Spleen (tissue), 11 donors: Measurements from ENCODE around the gene IBA57. TPM values are rescaled to one million over a fixed set of nuclear protein-coding genes. Genes with fewer than 3 reads are reported as not detected.

ENCODE experiments used
- DNase-seq: peaks from one replicate; pipeline ENCODE4 v3.0.0-alpha.2; 2020
- H3K27ac ChIP-seq, 8 donors: fragments of 200-600 bp; sonication (generic) in 7 of 8; 1 replicate in 4 of 8; 2 replicates in 4 of 8; pipeline versions ENCODE4 v1.5.0 to v1.8.0; 2016 to 2021; ENCODE audit warnings: inconsistent platforms in 4 of 8, mild to moderate bottlenecking in 4 of 8, moderate library complexity in 1 of 8
- H3K27me3 ChIP-seq, 7 donors: fragments of 200-600 bp; sonication (generic) in 6 of 7; replicated peaks in 1 of 7; 1 replicate in 4 of 7; 2 replicates in 3 of 7; pipeline versions ENCODE4 v1.5.0 to v1.8.0; 2016 to 2021; ENCODE audit warnings: inconsistent platforms in 3 of 7, mild to moderate bottlenecking in 1 of 7
- H3K36me3 ChIP-seq, 6 donors: fragments of 200-600 bp; sonication (generic) in 5 of 6; 1 replicate in 4 of 6; 2 replicates in 2 of 6; pipeline versions ENCODE4 v1.5.0 to v1.8.0; 2016 to 2021; ENCODE audit warnings: inconsistent platforms in 2 of 6
- H3K4me1 ChIP-seq, 6 donors: fragments of 200-600 bp; sonication (generic) in 5 of 6; 1 replicate in 3 of 6; 2 replicates in 3 of 6; pipeline versions ENCODE4 v1.5.0 to v1.8.0; 2016 to 2021; ENCODE audit warnings: inconsistent platforms in 3 of 6
- H3K4me3 ChIP-seq, 8 donors: fragments of 200-600 bp; sonication (generic) in 7 of 8; 1 replicate in 4 of 8; 2 replicates in 4 of 8; pipeline versions ENCODE4 v1.5.0 to v1.8.0; 2016 to 2021; ENCODE audit warnings: inconsistent platforms in 4 of 8, mild to moderate bottlenecking in 4 of 8, moderate library complexity in 2 of 8
- H3K9me3 ChIP-seq, 8 donors: fragments of 200-600 bp; sonication (generic) in 7 of 8; 1 replicate in 4 of 8; 2 replicates in 4 of 8; pipeline versions ENCODE4 v1.5.0 to v1.8.0; 2016 to 2021; ENCODE audit warnings: inconsistent platforms in 4 of 8
- POLR2A ChIP-seq, 3 donors: fragments of 450-650 bp; IDR thresholded peaks; one replicate each; pipeline ENCODE4 v1.5.1; 2017; ENCODE audit warnings: antibody characterized with exemption in 3 of 3, mild to moderate bottlenecking in 1 of 3
- POLR2AphosphoS5 ChIP-seq, 3 donors: sonication (generic); formaldehyde crosslinking; IDR thresholded peaks; one replicate each; pipeline ENCODE4 v1.5.1; 2017; ENCODE audit warnings: antibody characterized with exemption in 3 of 3
- WGBS, 5 donors: extraction: QIAGEN DNeasy Blood & Tissue Kit in 3 of 5; methylation state at CpG; one replicate each; pipeline versions ENCODE4 v1.1.5 to v1.1.7; 2013 to 2018; 5-methylcytosine and 5-hydroxymethylcytosine counted together
- intact Hi-C: fragments of 100-400 bp; cut with DNase I; formaldehyde crosslinking; loops from one replicate; pipeline ENCODE4 v1.15.0; 2023; ENCODE audit warnings: low total_unique reads
- polyA plus RNA-seq, 3 donors: library from polyadenylated mRNA; stranded (reverse); fragments of 200-250 nt; gene quantifications; one replicate each; pipeline ENCODE4 v1.2.1, GENCODE V29; 2013
- total RNA-seq, 7 donors: library from RNA; depleted of rRNA in 3 of 7; stranded (reverse); fragments of >200 nt in 3 of 7; fragmentation: NEBNext Ultra II Directional in 4 of 7; extraction: Animal tissue kit (Norgen Biotek cat#: 25700) in 4 of 7; gene quantifications; one replicate each; pipeline versions ENCODE4 v1.1.0 to v1.2.1, GENCODE V29; 2016 to 2021
- TF ChIP-seq, protein P1 (sequence below), 11 experiments: fragments of 200-600 bp in 7 of 11; fragments of 450-650 bp in 4 of 11; sonication (generic) in 4 of 11; IDR thresholded peaks in 8 of 11; conservative IDR thresholded peaks in 3 of 11; 1 replicate in 7 of 11; 2 replicates in 4 of 11; pipeline versions ENCODE4 v1.4.0 to v1.8.0; 2016 to 2021; ENCODE audit warnings: antibody characterized with exemption in 11 of 11, inconsistent platforms in 4 of 11, mild to moderate bottlenecking in 1 of 11
- donor health status: healthy with polysubstance abuse.
- donor health status: DM: no; HTN: no; CAD: no; lungs with moderate emphysema.
- donor health status: DM: no; HTN: no; CAD: no.
- donor health status: Bipolar disorder and iron deficiency.
- donor health status: healthy.
- donor health status: DM: no; HTN: no; CAD: no.
- donor health status: DM: yes; HTN: yes; CAD: no.

The IBA57 gene
- total and polyA plus RNA-seq, 10 donors = 0.59 to 14.7 (median 9.3) TPM

GRCh38 chr1:228215663-228216116 lies 50.1 kb downstream of the IBA57 start:
- H3K4me1 ChIP-seq = peaks cover 0 to 29% (median 16%) of the 10 kb centered on the region in 6 donors
- intact Hi-C loops = no loop called here
- no peak for TF ChIP-seq POLR2AphosphoS5 (IDR thresholded peaks at IDR 0.05)
- no peak for TF ChIP-seq POLR2A (IDR thresholded peaks at IDR 0.05)
- TF ChIP-seq, protein P1, sequence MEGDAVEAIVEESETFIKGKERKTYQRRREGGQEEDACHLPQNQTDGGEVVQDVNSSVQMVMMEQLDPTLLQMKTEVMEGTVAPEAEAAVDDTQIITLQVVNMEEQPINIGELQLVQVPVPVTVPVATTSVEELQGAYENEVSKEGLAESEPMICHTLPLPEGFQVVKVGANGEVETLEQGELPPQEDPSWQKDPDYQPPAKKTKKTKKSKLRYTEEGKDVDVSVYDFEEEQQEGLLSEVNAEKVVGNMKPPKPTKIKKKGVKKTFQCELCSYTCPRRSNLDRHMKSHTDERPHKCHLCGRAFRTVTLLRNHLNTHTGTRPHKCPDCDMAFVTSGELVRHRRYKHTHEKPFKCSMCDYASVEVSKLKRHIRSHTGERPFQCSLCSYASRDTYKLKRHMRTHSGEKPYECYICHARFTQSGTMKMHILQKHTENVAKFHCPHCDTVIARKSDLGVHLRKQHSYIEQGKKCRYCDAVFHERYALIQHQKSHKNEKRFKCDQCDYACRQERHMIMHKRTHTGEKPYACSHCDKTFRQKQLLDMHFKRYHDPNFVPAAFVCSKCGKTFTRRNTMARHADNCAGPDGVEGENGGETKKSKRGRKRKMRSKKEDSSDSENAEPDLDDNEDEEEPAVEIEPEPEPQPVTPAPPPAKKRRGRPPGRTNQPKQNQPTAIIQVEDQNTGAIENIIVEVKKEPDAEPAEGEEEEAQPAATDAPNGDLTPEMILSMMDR (IDR thresholded peaks at IDR 0.05 in 8 of 11, conservative IDR thresholded peaks at IDR 0.05 in 3 of 11) = no peak
- H3K27ac ChIP-seq = no peak overlapping the region
- peaks cover 0 to 11% (median 0%) of the 10 kb centered on the region in 7 donors for H3K27me3 ChIP-seq
- peaks cover 0 to 45% (median 23%) of the 10 kb centered on the region in 6 donors for H3K36me3 ChIP-seq
- H3K4me3 ChIP-seq = no peak overlapping the region
- H3K9me3 ChIP-seq = no peaks in the 10 kb centered on the region
- DNase-seq = no peak
- 92 to 96% (median 94%) methylated on average over 6 to 13 of the region's 13 CpGs for WGBS, 5 donors

DNA sequence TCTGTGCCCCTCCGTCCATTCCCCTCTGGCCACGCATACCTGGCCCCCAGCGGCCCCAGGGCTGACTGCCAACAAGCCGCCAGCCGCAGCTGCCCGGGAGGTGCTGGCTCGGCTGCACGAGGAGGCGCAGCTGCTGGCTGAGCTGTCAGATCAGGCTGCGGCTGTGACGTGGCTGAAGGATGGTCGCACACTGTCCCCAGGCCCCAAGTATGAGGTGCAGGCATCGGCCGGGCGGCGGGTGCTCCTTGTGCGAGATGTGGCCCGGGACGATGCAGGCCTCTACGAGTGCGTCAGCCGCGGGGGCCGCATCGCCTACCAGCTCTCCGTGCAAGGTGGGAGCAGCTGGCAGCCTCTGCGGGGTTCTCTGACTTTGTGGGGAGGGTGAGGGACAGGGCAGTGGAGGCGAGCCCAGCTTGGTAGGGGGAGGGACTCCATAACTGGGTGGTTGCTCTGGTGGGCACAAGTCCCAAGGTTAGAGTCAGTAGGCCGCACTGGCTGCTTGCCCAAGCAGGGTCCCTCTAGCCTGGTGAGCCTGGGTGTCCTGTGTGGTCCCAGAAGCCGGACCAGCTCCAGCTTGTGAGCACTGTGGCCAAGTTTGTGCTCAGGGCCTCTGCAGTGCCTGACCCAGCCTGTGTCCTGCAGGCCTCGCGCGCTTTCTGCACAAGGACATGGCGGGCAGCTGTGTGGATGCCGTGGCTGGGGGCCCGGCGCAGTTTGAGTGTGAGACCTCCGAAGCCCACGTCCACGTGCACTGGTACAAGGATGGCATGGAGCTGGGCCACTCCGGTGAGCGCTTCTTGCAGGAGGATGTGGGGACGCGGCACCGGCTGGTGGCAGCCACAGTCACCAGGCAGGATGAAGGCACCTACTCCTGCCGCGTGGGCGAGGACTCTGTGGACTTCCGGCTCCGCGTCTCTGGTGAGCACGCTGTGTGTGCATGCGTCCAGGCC lies 51.0 kb downstream of the IBA57 start:
- intact Hi-C loops = no loop called here
- no peak overlapping the region for H3K4me3 ChIP-seq
- peaks cover 0 to 45% (median 23%) of the 10 kb centered on the region in 6 donors for H3K36me3 ChIP-seq
- H3K4me1 ChIP-seq = peaks cover 0 to 29% (median 16%) of the 10 kb centered on the region in 6 donors
- H3K27ac ChIP-seq = no peak overlapping the region
- H3K27me3 ChIP-seq = peaks cover 0 to 11% (median 0%) of the 10 kb centered on the region in 7 donors
- 92 to 95% (median 93%) methylated on average over 38 to 53 of the region's 53 CpGs for WGBS, 5 donors
- no peak for TF ChIP-seq POLR2AphosphoS5 (IDR thresholded peaks at IDR 0.05)
- TF ChIP-seq, protein P1 (IDR thresholded peaks at IDR 0.05 in 8 of 11, conservative IDR thresholded peaks at IDR 0.05 in 3 of 11) = no peak
- TF ChIP-seq POLR2A (IDR thresholded peaks at IDR 0.05) = no peak
- DNase-seq = peak; percentile 81
- H3K9me3 ChIP-seq = no peaks in the 10 kb centered on the region

DNA sequence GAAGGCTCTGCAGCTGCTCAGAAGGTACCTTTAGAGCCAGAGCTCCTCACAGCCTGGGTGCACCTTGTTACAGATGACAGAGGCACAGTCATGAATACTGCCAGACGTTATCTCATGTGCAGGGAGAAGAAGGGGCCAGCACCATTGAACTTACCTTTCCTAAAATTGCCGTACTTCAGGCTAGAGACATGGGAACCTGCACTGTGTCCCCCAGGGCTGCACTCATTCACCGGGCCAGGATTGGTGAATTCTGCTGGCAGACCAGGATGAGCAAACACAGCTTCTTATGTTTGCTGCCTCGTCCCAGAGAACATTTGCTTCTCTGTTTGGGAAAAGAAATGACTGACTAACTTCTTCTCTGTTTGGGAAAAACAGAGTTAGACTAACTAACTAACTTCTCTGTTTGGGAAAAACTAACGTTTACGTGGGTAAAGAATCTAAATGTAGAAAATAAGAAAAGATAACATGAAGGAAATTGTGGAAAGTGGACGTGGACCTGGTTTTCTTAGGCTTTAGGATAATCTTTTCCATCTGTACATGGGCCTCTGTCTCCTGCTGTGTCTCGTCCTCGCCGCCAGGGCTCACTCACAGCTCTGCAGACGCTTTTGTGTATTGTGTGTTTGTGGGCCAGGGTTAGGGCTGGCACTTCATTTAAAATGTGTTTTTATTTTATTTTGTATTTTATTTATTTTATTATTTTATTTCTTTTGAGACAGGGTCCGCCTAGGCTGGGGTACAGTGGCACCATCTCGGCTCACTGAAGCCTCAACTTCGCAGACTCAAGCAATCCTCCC lies 52.1 kb downstream of the IBA57 start:
- 84 to 94% (median 90%) methylated on average over 14 of the region's 14 CpGs for WGBS, 5 donors
- no peak for DNase-seq

More for the DNA sequence above, 52.1 kb downstream of the IBA57 start:
- no peaks in the 10 kb centered on the region for H3K9me3 ChIP-seq
- H3K4me1 ChIP-seq = peaks cover 0 to 25% (median 11%) of the 10 kb centered on the region in 6 donors
- no peak overlapping the region for H3K27ac ChIP-seq
- intact Hi-C loops = no loop called here
- peaks cover 0 to 45% (median 23%) of the 10 kb centered on the region in 6 donors for H3K36me3 ChIP-seq
- peaks cover 0 to 7% (median 0%) of the 10 kb centered on the region in 7 donors for H3K27me3 ChIP-seq
- H3K4me3 ChIP-seq = no peak overlapping the region
- TF ChIP-seq POLR2A (IDR thresholded peaks at IDR 0.05) = no peak
- TF ChIP-seq POLR2AphosphoS5 (IDR thresholded peaks at IDR 0.05) = no peak
- TF ChIP-seq, protein P1 (IDR thresholded peaks at IDR 0.05 in 8 of 11, conservative IDR thresholded peaks at IDR 0.05 in 3 of 11) = no peak
